Psoas muscle (tissue), 8 donors: ENCODE measurements around the gene MAMLD1. TPM values are rescaled to one million over a fixed set of nuclear protein-coding genes. Genes with fewer than 3 reads are reported as not detected.

Source experiments
- ATAC-seq, 4 donors: fragments of 200-7000 bp; cut with Tn5 transposase; one replicate each; pipeline ENCODE4 v1.9.1; 2020; ENCODE audit warnings: moderate library complexity in 3 of 4, mild to moderate bottlenecking in 2 of 4
- DNase-seq, 2 donors: peaks; one replicate each; pipeline ENCODE4 v3.0.0-alpha.2; 2020
- H3K27ac ChIP-seq: fragments of 200-600 bp; one replicate; pipeline ENCODE4 v1.8.0; 2022
- H3K27me3 ChIP-seq, 3 donors: fragments of 200-600 bp in 1 of 3; one replicate each; pipeline versions ENCODE4 v1.6.1 to v1.8.0; 2013 to 2022; ENCODE audit warnings: low read length in 2 of 3, mild to moderate bottlenecking in 2 of 3, moderate library complexity in 1 of 3; ENCODE audit not compliant: insufficient read depth in 3 of 3
- H3K36me3 ChIP-seq, 2 donors: fragments of 200-600 bp in 1 of 2; one replicate each; pipeline versions ENCODE4 v1.6.1 to v1.8.0; 2013 to 2022; ENCODE audit warnings: low read depth in 1 of 2, mild to moderate bottlenecking in 1 of 2, moderate library complexity in 1 of 2; ENCODE audit not compliant: insufficient read depth in 1 of 2
- H3K4me1 ChIP-seq: fragments of 200-600 bp; one replicate; pipeline ENCODE4 v1.8.0; 2022
- H3K4me3 ChIP-seq: fragments of 200-600 bp; one replicate; pipeline ENCODE4 v1.8.0; 2022; ENCODE audit warnings: mild to moderate bottlenecking
- H3K9me3 ChIP-seq: fragments of 200-600 bp; one replicate; pipeline ENCODE4 v1.8.0; 2022
- CTCF ChIP-seq: fragments of 200-600 bp; IDR thresholded peaks from one replicate; pipeline ENCODE4 v1.8.0; 2022; ENCODE audit warnings: antibody characterized with exemption
- WGBS, 3 donors: extraction: QIAGEN DNeasy Blood & Tissue Kit; methylation state at CpG; one replicate each; pipeline versions ENCODE4 v1.1.6 to v1.1.7; 2013; 5-methylcytosine and 5-hydroxymethylcytosine counted together
- intact Hi-C, 2 donors: fragments of 100-400 bp; cut with DNase I; formaldehyde crosslinking; loops; one replicate each; pipeline versions ENCODE4 v1.11.0 to v1.14.2; 2022
- polyA plus RNA-seq, 3 donors: library from polyadenylated mRNA; stranded (reverse); fragments of 200-250 nt; gene quantifications; one replicate each; pipeline ENCODE4 v1.2.3, GENCODE V29; 2013
- total RNA-seq, 4 donors: library from RNA; stranded (reverse); fragmentation: NEBNext Ultra II Directional in 2 of 4; extraction: Animal tissue kit (Norgen Biotek cat#: 25700) in 2 of 4; gene quantifications; one replicate each; pipeline versions ENCODE4 v1.2.1 to v1.2.4, GENCODE V29; 2021 to 2023
- donor health status: healthy with polysubstance abuse.
- donor health status: DM: no; HTN: no; CAD: no; lungs with moderate emphysema.
- donor health status: Bipolar disorder and iron deficiency.
- donor health status: healthy.
- donor health status: DM: yes; HTN: yes; CAD: no.
- donor health status: DM: no; HTN: no; CAD: no.
- donor health status: DM: no; HTN: no; CAD: no.
- donor health status: DM: yes; HTN: yes; CAD: no.

The MAMLD1 gene
- total and polyA plus RNA-seq, 7 donors: 1.3 to 4.5 (median 2.2) TPM

GRCh38 chrX:150460063-150460462 lies 96.9 kb downstream of the MAMLD1 start:
- intact Hi-C loops: no loop called here
- H3K27ac ChIP-seq: no peak overlapping the region
- H3K4me3 ChIP-seq: no peak overlapping the region
- 72 to 100% (median 89%) methylated on average over 1 of the region's 1 CpG for WGBS, 3 donors
- no peaks in the 10 kb centered on the region for H3K36me3 ChIP-seq
- no peaks in the 10 kb centered on the region for H3K9me3 ChIP-seq
- DNase-seq (no peak), ATAC-seq (no peak)
- H3K27me3 ChIP-seq: no peaks in the 10 kb centered on the region
- peaks cover 3% of the 10 kb centered on the region for H3K4me1 ChIP-seq
- TF ChIP-seq CTCF: no peak

GRCh38 chrX:150460781-150461180 lies 97.7 kb downstream of the MAMLD1 start:
- no peaks in the 10 kb centered on the region for H3K9me3 ChIP-seq
- H3K4me1 ChIP-seq: peaks cover 3% of the 10 kb centered on the region
- TF ChIP-seq CTCF: no peak
- ATAC-seq: no peak
- H3K27me3 ChIP-seq: no peaks in the 10 kb centered on the region
- no peak for DNase-seq
- no peaks in the 10 kb centered on the region for H3K36me3 ChIP-seq
- 67 to 100% (median 94%) methylated on average over 2 to 3 of the region's 3 CpGs for WGBS, 3 donors
- H3K27ac ChIP-seq: no peak overlapping the region
- intact Hi-C loops: no loop called here
- no peak overlapping the region for H3K4me3 ChIP-seq

- ATAC-seq: no peak
- Histone ChIP-seq H3K9me3 (no peaks in the 10 kb centered on the region), H3K27me3 (no peaks in the 10 kb centered on the region), H3K4me1 (no peaks in the 10 kb centered on the region), H3K4me3 (no peak overlapping the region), H3K36me3 (no peaks in the 10 kb centered on the region), H3K27ac (no peak overlapping the region)
- TF ChIP-seq CTCF: no peak
- DNase-seq: no peak
- WGBS, 3 donors: 68 to 93% (median 90%) methylated on average over 1 of the region's 1 CpG
- intact Hi-C loops: no loop called here
Measured at GRCh38 chrX:150463566-150463965, 100.4 kb downstream of the MAMLD1 start.

GRCh38 chrX:150464001-150464400 lies 100.9 kb downstream of the MAMLD1 start:
- WGBS, 3 donors: 75 to 97% (median 96%) methylated on average over 6 of the region's 6 CpGs
- no peaks in the 10 kb centered on the region for H3K27me3 ChIP-seq
- no peak for TF ChIP-seq CTCF
- H3K4me3 ChIP-seq: no peak overlapping the region
- intact Hi-C loops: no loop called here
- no peaks in the 10 kb centered on the region for H3K4me1 ChIP-seq
- DNase-seq: no peak
- no peak overlapping the region for H3K27ac ChIP-seq
- ATAC-seq: no peak
- no peaks in the 10 kb centered on the region for H3K9me3 ChIP-seq
- H3K36me3 ChIP-seq: no peaks in the 10 kb centered on the region

- DNase-seq (no peak), ATAC-seq (no peak)
- Histone ChIP-seq H3K36me3 (no peaks in the 10 kb centered on the region), H3K9me3 (no peaks in the 10 kb centered on the region), H3K4me3 (no peak overlapping the region), H3K27me3 (no peaks in the 10 kb centered on the region), H3K27ac (peak overlapping the region; percentile 67), H3K4me1 (no peaks in the 10 kb centered on the region)
- 37 to 63% (median 56%) methylated on average over 5 of the region's 5 CpGs for WGBS, 3 donors
- no peak for TF ChIP-seq CTCF
- intact Hi-C loops: no loop called here
Measured at GRCh38 chrX:150465326-150465725, 102.2 kb downstream of the MAMLD1 start.
